ENCODE results near the gene TRIM5.

- TF ChIP-seq ELK1 (IDR thresholded peaks at IDR 0.05; ENCODE audit: low read depth, low read length), result no peak
- TF ChIP-seq CTCF (IDR thresholded peaks at IDR 0.05), result no peak
- TF ChIP-seq CHD2 (IDR thresholded peaks at IDR 0.05; ENCODE audit: low read length, partially characterized antibody), result no peak
- no peak for TF ChIP-seq POLR2A (IDR thresholded peaks at IDR 0.05; ENCODE audit: low read length)
- no peak for TF ChIP-seq BHLHE40 (IDR thresholded peaks at IDR 0.05; ENCODE audit: low read depth, low read length)
- no peak for TF ChIP-seq MAX (IDR thresholded peaks at IDR 0.05)
- TF ChIP-seq NR3C1 (IDR thresholded peaks at IDR 0.05), result no peak
Measured at GRCh38 chr11:5694642-5695041, 9.8 kb upstream of the TRIM5 start.

Data from A549 (cell line).